HL-60 (cell line): ENCODE measurements around the gene ANXA3.

Experiments used
- DNase-seq, 2 experiments: peaks; one replicate each; pipeline ENCODE4 v3.0.0-alpha.2; 2010 to 2020; ENCODE audit warnings: low read depth in 1 of 2, low spot score in 1 of 2
- H3K27ac ChIP-seq: fragments of 250-450 bp; sonication (Bioruptor Pico); replicated peaks from 2 replicates; pipeline ENCODE4 v1.5.1; 2020; ENCODE audit warnings: mild to moderate bottlenecking, moderate library complexity
- H3K27me3 ChIP-seq: fragments of 250-450 bp; sonication (Bioruptor Pico); 2 replicates; pipeline ENCODE4 v1.5.1; 2021; ENCODE audit warnings: mild to moderate bottlenecking, moderate library complexity; ENCODE audit not compliant: insufficient read depth, poor library complexity, severe bottlenecking
- H3K4me3 ChIP-seq: replicated peaks from 2 replicates; pipeline ENCODE4 v1.5.1; 2011; ENCODE audit warnings: mild to moderate bottlenecking, control low read depth, low read length; ENCODE audit not compliant: insufficient read depth
- GABPA ChIP-seq: IDR thresholded peaks from 2 replicates; pipeline ENCODE4 v1.6.1; 2012; ENCODE audit warnings: low read depth
- POLR2AphosphoS5 ChIP-seq: IDR thresholded peaks from 2 replicates; pipeline ENCODE4 v1.6.1; 2012; ENCODE audit warnings: low read depth
- REST ChIP-seq: IDR thresholded peaks from 2 replicates; pipeline ENCODE4 v1.6.1; 2012; ENCODE audit warnings: low read depth; ENCODE audit not compliant: insufficient replicate concordance
- SPI1 ChIP-seq: IDR thresholded peaks from 2 replicates; pipeline ENCODE4 v1.6.1; 2012; ENCODE audit warnings: low read depth, mild to moderate bottlenecking, borderline replicate concordance
- TF ChIP-seq, protein P1 (sequence below): IDR thresholded peaks from one replicate; pipeline ENCODE4 v1.5.1; 2011; ENCODE audit warnings: low read length, control low read depth, inconsistent platforms; ENCODE audit not compliant: insufficient read depth

ANXA3 gene

DNA sequence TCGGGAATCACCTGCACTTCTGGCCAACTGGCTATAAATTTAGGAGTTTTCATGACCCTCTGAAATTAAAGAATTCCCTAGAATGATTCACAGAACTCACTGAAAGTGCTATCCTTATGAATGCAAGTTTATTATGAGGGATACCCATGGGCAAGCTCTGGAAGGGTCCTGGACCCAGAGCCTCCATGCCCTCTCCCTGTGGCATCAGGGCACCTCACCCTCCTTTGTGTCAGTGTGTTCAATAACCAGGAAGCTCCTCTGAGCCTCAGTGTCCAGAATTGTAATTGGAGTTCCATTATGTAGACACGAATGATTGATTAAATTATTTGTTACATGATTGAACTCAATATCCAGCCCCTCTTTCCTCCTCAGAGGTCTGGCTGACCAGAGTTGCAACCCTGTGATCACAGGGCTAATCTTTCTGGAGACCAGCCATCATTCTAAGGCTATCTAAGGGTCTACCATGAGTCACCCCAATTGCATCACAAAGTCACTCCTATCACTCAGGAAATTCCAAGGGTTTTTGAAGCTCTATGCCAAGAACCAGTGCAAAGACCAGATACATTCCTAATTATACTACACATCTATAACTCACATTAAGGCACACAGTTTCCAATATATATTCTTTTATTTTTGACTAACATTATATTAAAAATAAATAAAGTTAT lies 8.9 kb downstream of the ANXA3 start:
- no peak for DNase-seq
- H3K27ac ChIP-seq, result no peak overlapping the region
- no peak overlapping the region for H3K4me3 ChIP-seq
- no peaks in the 10 kb centered on the region for H3K27me3 ChIP-seq
- no peak for TF ChIP-seq REST
- TF ChIP-seq GABPA, result no peak
- TF ChIP-seq, protein P1, sequence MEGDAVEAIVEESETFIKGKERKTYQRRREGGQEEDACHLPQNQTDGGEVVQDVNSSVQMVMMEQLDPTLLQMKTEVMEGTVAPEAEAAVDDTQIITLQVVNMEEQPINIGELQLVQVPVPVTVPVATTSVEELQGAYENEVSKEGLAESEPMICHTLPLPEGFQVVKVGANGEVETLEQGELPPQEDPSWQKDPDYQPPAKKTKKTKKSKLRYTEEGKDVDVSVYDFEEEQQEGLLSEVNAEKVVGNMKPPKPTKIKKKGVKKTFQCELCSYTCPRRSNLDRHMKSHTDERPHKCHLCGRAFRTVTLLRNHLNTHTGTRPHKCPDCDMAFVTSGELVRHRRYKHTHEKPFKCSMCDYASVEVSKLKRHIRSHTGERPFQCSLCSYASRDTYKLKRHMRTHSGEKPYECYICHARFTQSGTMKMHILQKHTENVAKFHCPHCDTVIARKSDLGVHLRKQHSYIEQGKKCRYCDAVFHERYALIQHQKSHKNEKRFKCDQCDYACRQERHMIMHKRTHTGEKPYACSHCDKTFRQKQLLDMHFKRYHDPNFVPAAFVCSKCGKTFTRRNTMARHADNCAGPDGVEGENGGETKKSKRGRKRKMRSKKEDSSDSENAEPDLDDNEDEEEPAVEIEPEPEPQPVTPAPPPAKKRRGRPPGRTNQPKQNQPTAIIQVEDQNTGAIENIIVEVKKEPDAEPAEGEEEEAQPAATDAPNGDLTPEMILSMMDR, result no peak
- TF ChIP-seq POLR2AphosphoS5, result no peak
- no peak for TF ChIP-seq SPI1

DNA sequence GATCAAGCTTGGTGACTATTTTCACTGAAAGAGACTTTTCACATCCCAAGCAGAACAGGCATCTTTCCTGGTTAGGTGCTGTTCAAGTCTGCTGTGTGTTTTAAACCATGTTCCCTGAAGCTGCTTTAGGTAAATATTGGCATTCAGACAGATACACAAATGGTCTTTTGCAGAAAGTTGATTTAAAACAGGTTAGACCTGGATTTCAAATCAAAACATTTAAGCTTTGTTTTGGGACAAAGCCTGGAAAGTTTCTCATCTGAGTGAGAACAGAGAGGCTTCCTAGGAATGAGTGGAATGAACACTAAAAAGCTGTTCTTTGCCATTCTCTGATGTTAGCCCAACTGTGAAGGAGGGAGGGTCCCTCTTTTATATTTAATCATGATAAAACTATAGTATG lies 10.1 kb downstream of the ANXA3 start:
- DNase-seq, result no peak
- Histone ChIP-seq H3K27me3 (no peaks in the 10 kb centered on the region), H3K27ac (no peak overlapping the region), H3K4me3 (no peak overlapping the region)
- TF ChIP-seq SPI1 (no peak), REST (no peak), POLR2AphosphoS5 (no peak), GABPA (no peak)
- TF ChIP-seq, protein P1, result no peak

DNA sequence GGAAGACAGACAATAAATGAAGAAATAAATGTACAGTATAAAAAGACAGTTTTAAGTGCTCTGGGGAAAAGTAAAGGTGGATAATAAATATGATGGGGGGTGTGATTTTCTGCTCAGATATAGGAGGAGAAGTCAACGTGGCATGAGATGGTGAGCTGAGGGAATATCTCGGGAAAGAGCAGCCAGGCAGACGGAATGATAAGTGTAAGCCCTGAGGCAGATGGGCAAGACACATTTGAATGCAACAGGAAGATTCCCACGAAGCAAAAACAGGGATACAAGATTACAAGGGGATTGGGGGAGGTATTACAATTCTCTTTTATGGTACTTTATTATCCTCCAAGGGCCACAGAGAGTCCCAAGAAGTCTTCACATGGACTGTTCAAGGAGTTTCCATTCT lies 11.1 kb downstream of the ANXA3 start:
- Histone ChIP-seq H3K27ac (no peak overlapping the region), H3K27me3 (no peaks in the 10 kb centered on the region), H3K4me3 (no peak overlapping the region)
- TF ChIP-seq POLR2AphosphoS5, result no peak
- no peak for TF ChIP-seq GABPA
- no peak for DNase-seq

GRCh38 chr4:78565971-78566372 lies 14.4 kb downstream of the ANXA3 start:
- Histone ChIP-seq H3K27ac (no peak overlapping the region), H3K27me3 (no peaks in the 10 kb centered on the region), H3K4me3 (no peak overlapping the region)
- DNase-seq, result no peak
- TF ChIP-seq, protein P1, result no peak
- TF ChIP-seq SPI1 (no peak), GABPA (no peak)
